Calu3 (cell line): ENCODE data around the gene CRYGD. TPM values are rescaled to one million over a fixed set of nuclear protein-coding genes. Genes with fewer than 3 reads are reported as not detected.
"Not testable (repeated sequence)": the region's sequence is repeated elsewhere in the genome, so short reads cannot be mapped to it uniquely, and the experiment has no call there.

Source experiments
- BruUV-seq: library from RNA; stranded (reverse); fragments of 400-500 nt; replicated peaks from 2 replicates; lab custom pipeline; 2021; lab: Mats Ljungman, UMichigan
- CTCF ChIA-PET: fragments of 300-600 bp; sonication (Branson Sonifier 250); formaldehyde crosslinking; loops from one replicate; lab custom pipeline; 2022; ENCODE audit warnings: antibody characterized with exemption; lab: Charles Lee
- DNase-seq: peaks from one replicate; pipeline ENCODE4 v3.0.0; 2022
- H3K27ac Mint-ChIP-seq: one replicate; pipeline ENCODE4 v1.8.0; 2022; ENCODE audit warnings: mixed read lengths; ENCODE audit not compliant: unreplicated experiment
- H3K27me3 Mint-ChIP-seq: one replicate; pipeline ENCODE4 v1.8.0; 2022; ENCODE audit warnings: mixed read lengths; ENCODE audit not compliant: unreplicated experiment
- H3K36me3 Mint-ChIP-seq: one replicate; pipeline ENCODE4 v1.8.0; 2022; ENCODE audit warnings: mild to moderate bottlenecking, moderate library complexity, mixed read lengths; ENCODE audit not compliant: insufficient read depth, unreplicated experiment
- H3K4me1 Mint-ChIP-seq: one replicate; pipeline ENCODE4 v1.8.0; 2022; ENCODE audit warnings: mild to moderate bottlenecking, low read depth, mixed read lengths; ENCODE audit not compliant: unreplicated experiment
- H3K4me3 Mint-ChIP-seq: one replicate; pipeline ENCODE4 v1.8.0; 2022; ENCODE audit warnings: mild to moderate bottlenecking, low read depth, moderate library complexity, mixed read lengths; ENCODE audit not compliant: unreplicated experiment
- H3K9me3 Mint-ChIP-seq: one replicate; pipeline ENCODE4 v1.8.0; 2022; ENCODE audit warnings: low read depth, mixed read lengths; ENCODE audit not compliant: unreplicated experiment
- CTCF ChIP-seq: fragments of 200-600 bp; IDR thresholded peaks from one replicate; pipeline ENCODE4 v1.8.0; 2022; ENCODE audit warnings: antibody characterized with exemption; ENCODE audit not compliant: unreplicated experiment
- intact Hi-C: fragments of 100-400 bp; cut with micrococcal nuclease; formaldehyde crosslinking; loops from one replicate; pipeline ENCODE4 v1.10.0; 2022; ENCODE audit not compliant: unreplicated experiment
- total RNA-seq: library from RNA; stranded (reverse); gene quantifications from 2 replicates; pipeline ENCODE4 v1.2.3, GENCODE V29; 2022

Gene CRYGD
- total RNA-seq, 1 experiment from 2014 or later = not detected

GRCh38 chr2:208142240-208142924 is 18.1 kb upstream of the CRYGD start:
- Mint-ChIP-seq H3K4me1 (peaks cover 22% of the 10 kb centered on the region), H3K27me3 (no peaks in the 10 kb centered on the region), H3K27ac (peak overlapping the region; percentile 20), H3K36me3 (no peaks in the 10 kb centered on the region), H3K4me3 (no peak overlapping the region), H3K9me3 (peaks cover 7% of the 10 kb centered on the region)
- no peak for TF ChIP-seq CTCF
- CTCF ChIA-PET = no interaction called here
- intact Hi-C loops = no loop called here
- no peak for DNase-seq
- BruUV-seq = no TSS peak

- intact Hi-C loops = no loop called here
- Mint-ChIP-seq H3K4me3 (no peak overlapping the region), H3K4me1 (peaks cover 22% of the 10 kb centered on the region), H3K27ac (no peak overlapping the region), H3K36me3 (no peaks in the 10 kb centered on the region), H3K27me3 (no peaks in the 10 kb centered on the region), H3K9me3 (peaks cover 7% of the 10 kb centered on the region)
- DNase-seq = no peak
- no TSS peak for BruUV-seq
- no peak for TF ChIP-seq CTCF
- CTCF ChIA-PET = no interaction called here
Observed at GRCh38 chr2:208139447-208139846, 15.1 kb upstream of the CRYGD start.

DNA sequence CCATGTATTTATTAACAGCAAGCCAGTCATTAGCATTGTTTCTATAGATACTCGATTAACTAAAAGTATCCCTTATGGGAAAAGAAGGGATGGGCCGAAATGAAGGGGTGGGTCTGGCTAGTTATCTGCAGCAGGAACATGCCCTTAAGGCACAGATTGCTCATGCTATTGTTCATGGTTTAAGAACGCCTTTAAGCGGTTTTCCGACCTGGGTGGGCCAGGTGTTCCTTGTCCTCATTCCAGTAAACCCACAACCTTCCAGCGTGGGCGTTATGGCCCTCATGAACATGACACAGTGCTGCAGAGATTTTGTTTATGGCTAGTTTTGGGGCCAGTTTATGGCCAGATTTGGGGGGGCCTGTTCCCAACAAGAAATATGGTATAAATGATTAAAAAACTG is 14.0 kb upstream of the CRYGD start:
- H3K36me3 Mint-ChIP-seq, intact Hi-C loops, CTCF ChIA-PET, H3K9me3 Mint-ChIP-seq, H3K4me3 Mint-ChIP-seq, H3K27ac Mint-ChIP-seq, H3K27me3 Mint-ChIP-seq, DNase-seq, BruUV-seq: not testable (repeated sequence)
- peaks cover 19% of the 10 kb centered on the region for H3K4me1 Mint-ChIP-seq

DNA sequence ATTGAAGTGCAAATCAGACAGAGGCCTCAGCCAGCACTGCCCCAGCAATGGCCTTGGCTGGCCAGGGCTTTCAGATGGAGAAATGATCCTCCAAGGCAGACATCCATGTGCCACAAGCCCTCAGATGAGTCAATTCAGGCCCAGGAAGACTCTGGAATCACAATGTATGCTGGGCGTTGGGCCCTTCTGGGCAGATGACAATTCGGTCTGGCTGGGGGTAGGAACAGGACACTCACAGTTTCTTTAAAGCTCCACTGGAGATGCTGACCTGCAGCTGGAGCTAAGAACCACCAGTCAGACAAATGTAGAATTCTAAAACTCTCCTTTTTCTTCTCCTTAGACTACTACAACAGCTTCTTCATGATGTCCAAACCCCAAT is 12.4 kb upstream of the CRYGD start:
- CTCF ChIA-PET = no interaction called here
- peaks cover 7% of the 10 kb centered on the region for H3K9me3 Mint-ChIP-seq
- BruUV-seq = no TSS peak
- H3K27ac Mint-ChIP-seq = no peak overlapping the region
- intact Hi-C loops = no loop called here
- no peak for DNase-seq
- peaks cover 2% of the 10 kb centered on the region for H3K4me1 Mint-ChIP-seq
- no peaks in the 10 kb centered on the region for H3K27me3 Mint-ChIP-seq
- no peak overlapping the region for H3K4me3 Mint-ChIP-seq
- TF ChIP-seq CTCF = no peak
- no peaks in the 10 kb centered on the region for H3K36me3 Mint-ChIP-seq
